HTERT RPE-1 (cell line): ENCODE measurements around the gene CRB3.

Experiments
- in situ Hi-C: fragments of 300-500 bp; cut with MboI; formaldehyde crosslinking; loops from 4 replicates; pipeline ENCODE4 v1.14.3; 2020; ENCODE audit warnings: low sequenced_read_pairs

Gene CRB3

GRCh38 chr19:6465663-6466062 is 1.6 kb downstream of the CRB3 start:
- in situ Hi-C loops = no loop called here

DNA sequence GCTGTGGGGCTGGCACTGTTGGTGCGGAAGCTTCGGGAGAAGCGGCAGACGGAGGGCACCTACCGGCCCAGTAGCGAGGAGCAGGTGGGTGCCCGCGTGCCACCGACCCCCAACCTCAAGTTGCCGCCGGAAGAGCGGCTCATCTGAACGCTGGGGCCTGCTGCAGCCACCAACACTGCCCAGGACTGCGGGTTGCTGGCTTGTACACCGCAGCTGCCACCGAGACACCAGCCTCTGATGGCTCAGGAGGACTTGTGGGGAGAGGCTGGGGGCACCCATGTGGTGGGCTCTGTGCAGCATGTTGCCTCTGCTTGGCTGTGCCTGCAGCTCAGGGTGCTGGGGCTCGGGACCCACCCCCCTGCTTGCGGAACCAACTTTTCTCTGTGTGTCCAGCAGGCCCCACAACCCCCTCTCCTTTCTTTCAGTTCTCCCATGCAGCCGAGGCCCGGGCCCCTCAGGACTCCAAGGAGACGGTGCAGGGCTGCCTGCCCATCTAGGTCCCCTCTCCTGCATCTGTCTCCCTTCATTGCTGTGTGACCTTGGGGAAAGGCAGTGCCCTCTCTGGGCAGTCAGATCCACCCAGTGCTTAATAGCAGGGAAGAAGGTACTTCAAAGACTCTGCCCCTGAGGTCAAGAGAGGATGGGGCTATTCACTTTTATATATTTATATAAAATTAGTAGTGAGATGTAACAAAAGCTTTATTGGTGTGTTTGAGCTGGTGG is 2.6 kb downstream of the CRB3 start:
- in situ Hi-C loops = no loop called here

DNA sequence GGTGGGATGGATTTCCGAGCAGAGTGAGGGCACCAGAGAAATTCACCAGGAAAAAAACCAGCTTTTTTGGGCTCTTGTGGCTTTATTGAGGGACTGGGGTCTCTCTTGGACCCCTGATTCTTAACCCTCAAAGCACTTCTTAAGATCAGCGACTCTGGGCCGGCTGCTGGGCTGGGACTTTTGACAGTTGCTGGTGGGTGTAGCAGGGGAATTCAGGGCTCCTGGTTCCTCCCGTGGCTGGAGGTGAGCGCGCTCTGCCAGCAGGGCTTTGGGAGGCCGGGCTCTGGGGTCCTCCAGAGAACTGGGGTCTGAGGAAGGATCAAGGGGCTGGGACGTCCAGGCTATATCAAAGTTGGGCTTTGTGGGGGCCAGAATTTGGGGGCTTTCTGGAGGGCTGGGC is 3.3 kb downstream of the CRB3 start:
- in situ Hi-C loops = no loop called here

DNA sequence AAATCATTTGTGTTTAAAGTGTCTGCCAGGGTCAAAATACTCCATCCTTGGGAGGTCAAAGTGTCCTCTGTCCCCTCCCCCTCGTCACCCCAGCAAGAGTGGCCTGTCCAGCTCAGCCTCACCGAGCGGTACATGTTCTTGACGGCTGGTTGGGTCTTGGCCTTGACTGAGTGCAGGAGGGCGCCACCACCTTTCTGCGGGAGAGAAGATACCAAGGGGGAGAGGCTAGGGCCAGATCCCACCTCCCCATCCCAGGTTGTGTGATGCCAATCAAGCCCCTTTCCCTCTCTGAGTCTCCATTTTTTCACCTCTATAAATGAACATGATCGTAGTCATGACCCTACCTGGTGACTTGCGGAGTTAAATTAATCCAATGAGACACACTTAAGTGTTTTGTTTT is 6.1 kb downstream of the CRB3 start:
- in situ Hi-C loops = no loop called here

- in situ Hi-C loops = no loop called here
Measured at GRCh38 chr19:6471076-6471475, 7.0 kb downstream of the CRB3 start.

DNA sequence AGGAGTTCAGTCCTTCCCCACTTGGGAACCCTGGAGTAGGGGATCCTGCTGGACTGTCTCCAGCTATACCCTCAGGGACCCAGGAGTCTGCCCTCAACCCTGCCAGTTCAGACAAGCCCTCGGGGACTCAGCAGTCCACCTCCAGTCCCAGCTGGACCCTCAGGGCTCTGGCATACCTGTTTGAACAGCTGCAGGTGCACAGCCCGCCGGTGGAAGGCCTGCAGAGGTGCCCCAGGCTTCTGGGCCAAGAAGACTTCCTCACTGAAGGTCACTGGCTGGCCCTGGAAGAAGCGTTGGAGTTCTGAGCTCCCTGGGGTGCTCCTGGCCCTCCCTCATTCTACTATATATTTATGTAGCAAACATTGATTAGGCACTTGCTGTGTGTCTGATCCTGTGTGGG is 8.6 kb downstream of the CRB3 start:
- in situ Hi-C loops = no loop called here

DNA sequence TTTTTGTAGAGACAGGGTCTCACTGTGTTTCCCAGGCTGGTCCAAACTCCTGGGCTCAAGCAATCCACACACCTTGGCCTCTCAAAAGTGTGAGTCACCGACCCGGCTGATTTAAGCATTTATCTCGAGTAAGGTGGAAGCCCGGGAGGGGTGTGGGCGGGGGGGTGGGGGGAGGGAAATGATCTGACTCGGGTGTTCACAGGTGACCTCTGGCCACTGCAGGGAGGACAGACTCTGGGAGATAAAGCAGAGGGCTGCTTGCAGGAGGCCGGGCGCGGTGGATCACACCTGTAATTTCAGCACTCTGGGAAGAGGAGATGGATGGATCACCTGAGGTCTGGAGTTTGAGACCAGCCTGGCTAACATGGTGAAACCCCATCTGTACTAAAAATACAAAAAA is 9.6 kb downstream of the CRB3 start:
- in situ Hi-C loops = no loop called here

DNA sequence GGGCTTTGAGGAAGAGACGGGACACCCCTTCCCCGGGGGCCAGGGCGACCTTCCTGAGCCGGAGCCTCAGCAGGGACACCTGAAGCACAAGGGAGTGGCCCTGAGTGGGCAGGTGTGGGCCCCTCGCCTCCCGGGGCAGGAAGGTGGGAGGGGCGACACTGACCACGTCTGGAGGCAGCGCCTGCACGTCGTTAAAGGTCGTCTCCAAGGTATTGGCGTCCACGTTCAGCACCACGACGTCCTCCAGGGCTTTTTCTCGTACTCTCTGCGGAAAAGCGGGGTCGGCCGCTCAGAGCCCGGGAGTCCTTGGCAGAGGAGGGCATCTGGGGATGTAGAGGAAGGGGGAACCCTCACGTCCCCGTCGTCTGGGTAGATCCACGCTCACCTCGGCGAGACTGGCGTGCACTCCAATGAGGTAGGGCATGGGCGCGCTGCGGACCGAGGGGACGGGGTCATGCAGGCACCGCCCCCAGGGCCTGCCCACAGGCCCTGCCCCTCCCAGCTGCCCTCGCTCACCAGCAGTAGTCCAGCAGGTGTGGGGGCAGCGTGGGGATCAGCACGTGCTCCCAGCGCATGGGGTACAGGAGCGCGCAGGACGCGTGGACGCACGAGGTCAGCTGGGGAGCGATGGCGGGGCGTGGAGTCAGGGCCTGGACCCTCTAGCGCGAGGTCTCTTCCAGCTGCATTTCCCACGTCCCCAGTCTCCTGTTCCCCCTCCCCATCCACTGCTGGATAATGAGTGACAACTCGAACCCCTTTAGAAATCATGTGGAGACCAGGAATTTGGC is 11.4 kb downstream of the CRB3 start:
- in situ Hi-C loops = no loop called here

- in situ Hi-C loops = no loop called here
Measured at GRCh38 chr19:6476155-6476895, 12.3 kb downstream of the CRB3 start.

DNA sequence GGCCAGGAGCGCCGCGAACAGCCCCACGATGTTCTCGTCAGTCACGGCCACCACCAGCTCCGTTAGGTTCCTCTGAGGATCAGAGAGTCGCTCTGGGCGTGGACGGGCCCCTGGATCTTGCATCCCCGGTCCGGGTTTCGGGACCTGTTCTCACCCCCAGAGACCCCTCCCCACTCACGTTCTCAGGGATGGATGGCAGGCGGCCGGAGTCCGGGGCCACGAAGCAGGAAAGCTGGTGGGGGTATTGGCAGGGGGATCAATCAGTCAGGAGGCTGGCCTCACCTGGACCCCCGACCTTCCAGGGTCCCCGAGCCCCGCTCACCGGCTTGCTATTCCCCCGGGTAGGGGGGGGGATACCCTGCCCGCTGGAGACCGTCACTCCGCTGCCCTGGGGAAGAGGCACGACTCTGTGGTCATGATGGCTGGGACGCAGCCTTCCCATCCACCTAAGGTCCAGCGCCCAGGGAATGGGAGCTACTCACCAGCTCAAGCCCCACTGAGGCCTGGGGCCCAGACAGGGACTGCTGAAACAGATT is 12.9 kb downstream of the CRB3 start:
- in situ Hi-C loops = no loop called here

- in situ Hi-C loops = no loop called here
Measured at GRCh38 chr19:6478815-6479214, 14.7 kb downstream of the CRB3 start.

GRCh38 chr19:6479836-6480398 is 15.8 kb downstream of the CRB3 start:
- in situ Hi-C loops = no loop called here

DNA sequence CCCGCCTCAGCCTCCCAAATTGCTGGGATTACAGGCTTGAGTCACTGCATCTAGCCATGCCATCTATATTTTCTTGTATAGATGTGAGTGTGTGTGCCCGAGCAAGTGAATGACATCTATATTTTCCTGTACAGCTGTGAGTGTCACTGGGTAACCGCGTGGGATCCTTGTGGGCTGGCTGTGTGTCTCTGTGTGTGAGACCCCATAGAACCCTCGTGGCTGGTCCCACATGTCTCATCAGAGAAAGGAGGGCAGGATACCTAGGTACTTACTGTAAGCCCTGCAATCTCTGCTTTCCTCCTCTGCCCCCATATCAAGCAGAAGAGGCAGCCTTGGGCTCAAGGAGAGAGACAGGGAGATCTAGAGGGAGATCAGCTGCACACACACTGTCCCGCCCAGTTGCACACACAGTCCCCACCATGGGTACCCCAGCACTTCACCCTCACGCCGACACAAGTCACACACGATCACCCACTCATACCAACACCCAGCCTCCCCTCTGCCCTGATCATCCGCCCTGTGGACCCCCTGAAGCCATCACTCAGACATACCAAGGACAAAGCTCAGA is 16.9 kb downstream of the CRB3 start:
- in situ Hi-C loops = no loop called here

DNA sequence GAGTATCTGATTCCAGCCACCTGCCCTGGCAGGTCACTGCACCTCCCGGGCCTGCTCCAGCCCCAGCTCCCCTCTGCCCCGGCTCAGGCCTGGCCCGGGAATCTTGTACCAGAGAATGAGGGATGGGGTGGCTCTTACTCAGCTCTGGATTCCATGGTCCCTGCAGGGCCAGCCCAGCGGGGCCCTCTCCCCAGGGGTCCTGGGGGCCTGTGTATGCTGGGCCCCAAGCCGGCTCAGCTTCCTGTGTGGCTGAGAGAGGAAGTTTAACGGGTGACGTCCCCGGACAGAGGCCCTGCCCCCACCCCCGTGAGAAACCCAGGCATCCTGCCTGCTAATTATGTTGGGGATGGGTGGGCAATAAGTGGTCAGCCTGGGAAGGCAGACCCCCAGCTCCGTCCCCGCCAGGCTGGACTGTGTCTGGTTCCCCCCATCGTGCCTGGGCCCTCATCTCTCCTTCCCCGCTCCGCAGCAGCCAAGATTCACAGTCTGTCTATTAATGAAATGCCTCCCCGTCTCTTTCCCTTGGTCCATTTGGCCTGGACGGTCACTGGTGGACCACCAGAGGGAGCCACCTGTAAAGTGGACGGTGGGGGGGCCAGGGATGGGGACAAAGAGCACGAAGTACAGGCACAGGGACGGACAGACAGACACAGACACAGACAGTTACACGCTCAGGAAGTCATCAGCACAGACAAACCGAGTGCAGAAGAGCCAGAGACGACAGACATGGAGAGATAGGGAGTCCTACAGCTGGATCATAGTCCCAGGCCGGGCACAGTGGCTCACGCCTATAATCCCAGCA is 17.7 kb downstream of the CRB3 start, which contains the start of gene DENND1C:
Gene DENND1C, minus strand, starts transcription at position 247 of the 802 bp plus-strand sequence. Its CDS starts 92 bp downstream, at position 155.
- in situ Hi-C loops = no loop called here

- in situ Hi-C loops = no loop called here
Measured at GRCh38 chr19:6482343-6482686, 18.2 kb downstream of the CRB3 start.

- in situ Hi-C loops = no loop called here
Measured at GRCh38 chr19:6483235-6483634, 19.2 kb downstream of the CRB3 start.

DNA sequence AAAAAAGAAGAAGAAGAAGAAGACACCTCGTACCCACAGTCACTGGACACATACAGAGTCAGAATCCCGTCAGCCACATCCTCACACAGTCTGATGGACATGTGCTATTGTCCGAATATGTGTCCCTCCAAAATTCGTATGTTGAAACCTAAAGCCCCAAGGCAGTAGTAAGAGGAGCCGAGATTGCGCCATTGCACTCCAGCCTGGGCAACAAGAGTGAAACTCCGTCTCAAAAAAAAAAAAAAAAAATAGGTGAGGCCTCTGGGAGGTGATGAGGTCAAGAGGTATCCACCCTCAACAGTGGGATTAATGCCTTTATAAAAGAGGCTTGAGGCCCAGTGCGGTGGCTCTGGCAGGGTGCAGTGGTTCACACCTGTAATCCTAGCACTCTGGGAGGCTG is 20.2 kb downstream of the CRB3 start:
- in situ Hi-C loops = no loop called here

- in situ Hi-C loops = no loop called here
Measured at GRCh38 chr19:6484831-6485230, 20.8 kb downstream of the CRB3 start.

DNA sequence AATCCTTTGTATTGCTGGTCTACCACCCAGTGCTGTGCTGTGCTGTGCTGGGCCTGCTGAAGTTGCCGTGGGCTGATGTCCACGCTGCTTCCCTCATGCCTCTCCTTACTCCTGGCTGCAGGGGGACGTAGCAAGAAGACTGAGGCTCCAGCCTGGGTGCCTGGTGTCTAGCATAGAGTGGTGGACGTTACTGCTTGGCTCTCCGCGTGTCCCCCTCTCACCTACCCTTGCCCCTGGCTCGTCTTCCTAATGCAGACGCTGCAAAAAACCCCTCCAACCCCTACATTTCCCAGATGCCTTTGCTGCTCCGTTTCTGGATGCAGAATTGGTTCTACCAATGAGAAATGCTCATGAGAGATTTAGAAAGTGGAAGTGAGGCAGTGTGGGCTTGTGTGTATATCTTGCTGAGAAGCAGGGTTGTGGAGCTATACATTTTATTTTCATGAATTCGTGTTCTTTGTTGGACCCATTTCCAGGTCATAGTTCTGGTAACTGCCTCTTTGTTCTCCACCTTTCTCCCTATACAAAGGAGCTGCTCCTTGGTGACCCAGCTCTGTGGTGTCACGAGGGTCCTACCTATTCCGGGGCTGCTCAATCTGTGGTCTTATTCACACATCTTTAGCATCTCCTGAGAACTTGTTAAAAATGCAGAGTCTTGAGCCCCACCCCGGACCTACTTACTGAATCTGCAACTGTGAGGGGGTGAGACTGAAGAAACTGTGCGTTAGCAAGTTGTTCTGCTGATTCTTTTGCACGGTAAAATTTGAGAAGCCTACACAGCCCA is 25.4 kb downstream of the CRB3 start:
- in situ Hi-C loops = no loop called here
